GM12874 (cell line): ENCODE measurements around the gene RGL3.

Experiments used
- TF ChIP-seq, protein P1 (sequence below): IDR thresholded peaks from 2 replicates; pipeline ENCODE4 v1.5.1; 2011; ENCODE audit warnings: low read depth, mild to moderate bottlenecking, control low read depth, low read length, moderate library complexity; ENCODE audit not compliant: insufficient read depth

The RGL3 gene

GRCh38 chr19:11446271-11446651 lies 27.1 kb upstream of the RGL3 start:
- TF ChIP-seq, protein P1, sequence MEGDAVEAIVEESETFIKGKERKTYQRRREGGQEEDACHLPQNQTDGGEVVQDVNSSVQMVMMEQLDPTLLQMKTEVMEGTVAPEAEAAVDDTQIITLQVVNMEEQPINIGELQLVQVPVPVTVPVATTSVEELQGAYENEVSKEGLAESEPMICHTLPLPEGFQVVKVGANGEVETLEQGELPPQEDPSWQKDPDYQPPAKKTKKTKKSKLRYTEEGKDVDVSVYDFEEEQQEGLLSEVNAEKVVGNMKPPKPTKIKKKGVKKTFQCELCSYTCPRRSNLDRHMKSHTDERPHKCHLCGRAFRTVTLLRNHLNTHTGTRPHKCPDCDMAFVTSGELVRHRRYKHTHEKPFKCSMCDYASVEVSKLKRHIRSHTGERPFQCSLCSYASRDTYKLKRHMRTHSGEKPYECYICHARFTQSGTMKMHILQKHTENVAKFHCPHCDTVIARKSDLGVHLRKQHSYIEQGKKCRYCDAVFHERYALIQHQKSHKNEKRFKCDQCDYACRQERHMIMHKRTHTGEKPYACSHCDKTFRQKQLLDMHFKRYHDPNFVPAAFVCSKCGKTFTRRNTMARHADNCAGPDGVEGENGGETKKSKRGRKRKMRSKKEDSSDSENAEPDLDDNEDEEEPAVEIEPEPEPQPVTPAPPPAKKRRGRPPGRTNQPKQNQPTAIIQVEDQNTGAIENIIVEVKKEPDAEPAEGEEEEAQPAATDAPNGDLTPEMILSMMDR, result no peak

DNA sequence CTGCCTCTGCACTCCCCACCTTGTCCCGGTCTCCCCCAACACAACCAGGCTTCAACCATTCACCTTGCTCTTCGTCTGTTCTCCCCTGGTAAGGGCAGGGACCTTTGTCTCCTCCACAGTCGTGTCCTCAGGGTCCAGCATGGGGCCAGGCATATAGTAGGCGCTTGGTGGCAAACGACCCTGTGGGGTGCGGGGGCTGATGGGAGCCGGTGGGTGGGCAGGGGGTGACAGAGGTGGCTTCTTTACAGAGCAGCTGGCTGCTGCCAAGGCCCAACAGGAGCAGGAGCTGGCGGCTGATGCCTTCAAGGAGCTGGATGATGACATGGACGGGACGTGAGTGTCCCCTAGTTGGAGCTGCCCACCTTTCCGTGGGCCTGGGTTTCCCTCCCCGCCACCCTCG lies 26.0 kb upstream of the RGL3 start:
- TF ChIP-seq, protein P1, result no peak

DNA sequence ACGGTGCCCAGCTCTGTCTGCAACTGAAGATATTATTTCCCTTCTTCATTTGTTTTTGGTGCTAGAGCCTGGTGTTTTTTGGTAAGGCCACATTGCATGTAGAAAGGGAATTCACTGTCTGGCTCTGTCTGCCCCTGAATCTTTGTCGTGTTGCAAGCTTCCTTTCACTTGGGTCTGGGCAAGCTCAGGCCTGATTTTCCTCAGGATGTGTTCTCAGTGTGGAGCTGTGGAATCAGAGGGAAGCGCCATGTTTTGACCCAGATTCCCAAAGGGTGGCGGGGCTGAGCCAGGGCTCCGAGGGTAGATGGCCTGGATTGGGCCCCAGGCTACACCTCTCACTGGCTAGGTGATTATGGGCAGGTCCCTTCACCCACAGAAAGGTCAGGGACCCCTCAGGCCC lies 24.9 kb upstream of the RGL3 start:
- TF ChIP-seq, protein P1, result no peak

DNA sequence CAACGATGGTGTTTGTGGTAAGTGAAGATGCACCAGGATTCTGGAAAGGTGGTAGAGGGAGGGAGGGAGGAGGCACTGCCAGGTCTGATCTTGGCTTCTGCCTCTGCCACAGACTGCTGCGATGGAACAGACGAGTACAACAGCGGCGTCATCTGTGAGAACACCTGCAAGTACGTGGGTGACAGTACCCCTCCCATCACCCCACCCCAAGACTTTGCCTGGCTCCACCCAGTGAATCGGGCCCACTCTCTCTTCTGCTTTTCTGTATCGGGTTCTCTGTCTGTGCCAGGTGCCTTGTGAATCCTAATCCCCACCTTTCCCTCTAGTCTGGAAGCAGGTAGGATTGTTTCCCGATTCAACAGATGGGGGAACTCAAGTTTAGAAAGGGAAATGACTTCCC lies 18.8 kb upstream of the RGL3 start:
- TF ChIP-seq, protein P1, result no peak

DNA sequence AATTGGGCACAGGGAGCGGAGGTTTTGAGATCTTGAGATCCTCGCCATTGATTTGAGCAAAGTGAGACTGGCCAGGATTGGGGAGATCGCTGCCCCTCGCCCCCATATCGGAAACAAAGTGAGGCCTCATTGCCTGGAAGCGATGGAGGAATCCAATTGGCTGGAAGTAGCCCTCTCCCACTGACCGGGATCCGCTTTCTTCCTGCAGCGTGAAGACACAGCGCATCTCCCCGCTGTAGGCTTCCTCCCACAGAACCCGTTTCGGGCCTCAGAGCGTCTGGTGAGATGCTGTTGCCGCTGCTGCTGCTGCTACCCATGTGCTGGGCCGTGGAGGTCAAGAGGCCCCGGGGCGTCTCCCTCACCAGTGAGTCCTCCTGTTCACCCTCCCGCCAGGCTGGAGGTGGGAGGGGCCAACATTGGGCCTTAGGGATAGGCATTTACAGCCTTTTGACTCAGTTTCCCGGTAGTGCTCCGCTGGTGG lies 16.8 kb upstream of the RGL3 start:
- TF ChIP-seq, protein P1, result no peak

GRCh38 chr19:11435057-11435832 lies 16.1 kb upstream of the RGL3 start, which contains the start of the genes ODAD3 and PRKCSH:
TSS of gene ODAD3 (minus strand) at chr19:11435121. CDS start at chr19:11435016, 105 bp downstream.
TSS of gene PRKCSH (plus strand) at chr19:11435635. CDS start at chr19:11436118, 483 bp downstream.
- TF ChIP-seq, protein P1, result peak; percentile 95

- TF ChIP-seq, protein P1, result no peak
These were observed 15.6 kb upstream of the RGL3 start for GRCh38 chr19:11434703-11435056.
